Measurements from ENCODE around the gene ZDHHC14. TPM values are rescaled to one million over a fixed set of nuclear protein-coding genes. Genes with fewer than 3 reads are reported as not detected.

ZDHHC14 gene
- total and polyA plus RNA-seq, 2 experiments from 2014 or later = 3.0 to 7.4 TPM

DNA sequence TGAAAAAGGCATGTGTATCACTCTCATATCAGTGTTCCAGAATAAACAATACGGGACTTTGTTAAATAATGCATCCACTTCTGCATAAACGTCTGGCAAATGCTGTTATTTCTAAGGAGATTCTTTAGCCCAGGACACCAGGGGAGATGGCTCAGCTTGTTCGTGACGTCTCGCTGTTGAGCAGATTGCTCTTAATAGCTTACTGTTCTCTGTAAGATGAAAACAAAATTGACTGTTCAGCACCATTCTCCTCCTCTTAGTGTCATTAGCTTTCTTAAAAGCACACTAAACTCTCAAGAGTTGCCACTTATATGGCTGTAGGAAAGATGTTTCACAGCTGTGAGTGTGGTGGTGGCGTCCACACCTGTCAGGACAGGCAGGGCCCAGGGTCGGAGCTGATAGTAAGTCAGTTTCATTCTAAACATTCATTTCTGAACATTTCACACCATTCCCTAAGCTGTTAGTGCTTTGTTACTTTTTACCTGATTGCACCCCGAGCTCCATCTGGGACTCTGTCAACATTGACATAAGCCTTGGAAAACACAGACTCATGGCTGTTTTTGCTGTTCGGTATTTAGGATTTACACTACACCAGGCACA lies 132.1 kb downstream of the ZDHHC14 start (continued):
- TF ChIP-seq, protein P1, sequence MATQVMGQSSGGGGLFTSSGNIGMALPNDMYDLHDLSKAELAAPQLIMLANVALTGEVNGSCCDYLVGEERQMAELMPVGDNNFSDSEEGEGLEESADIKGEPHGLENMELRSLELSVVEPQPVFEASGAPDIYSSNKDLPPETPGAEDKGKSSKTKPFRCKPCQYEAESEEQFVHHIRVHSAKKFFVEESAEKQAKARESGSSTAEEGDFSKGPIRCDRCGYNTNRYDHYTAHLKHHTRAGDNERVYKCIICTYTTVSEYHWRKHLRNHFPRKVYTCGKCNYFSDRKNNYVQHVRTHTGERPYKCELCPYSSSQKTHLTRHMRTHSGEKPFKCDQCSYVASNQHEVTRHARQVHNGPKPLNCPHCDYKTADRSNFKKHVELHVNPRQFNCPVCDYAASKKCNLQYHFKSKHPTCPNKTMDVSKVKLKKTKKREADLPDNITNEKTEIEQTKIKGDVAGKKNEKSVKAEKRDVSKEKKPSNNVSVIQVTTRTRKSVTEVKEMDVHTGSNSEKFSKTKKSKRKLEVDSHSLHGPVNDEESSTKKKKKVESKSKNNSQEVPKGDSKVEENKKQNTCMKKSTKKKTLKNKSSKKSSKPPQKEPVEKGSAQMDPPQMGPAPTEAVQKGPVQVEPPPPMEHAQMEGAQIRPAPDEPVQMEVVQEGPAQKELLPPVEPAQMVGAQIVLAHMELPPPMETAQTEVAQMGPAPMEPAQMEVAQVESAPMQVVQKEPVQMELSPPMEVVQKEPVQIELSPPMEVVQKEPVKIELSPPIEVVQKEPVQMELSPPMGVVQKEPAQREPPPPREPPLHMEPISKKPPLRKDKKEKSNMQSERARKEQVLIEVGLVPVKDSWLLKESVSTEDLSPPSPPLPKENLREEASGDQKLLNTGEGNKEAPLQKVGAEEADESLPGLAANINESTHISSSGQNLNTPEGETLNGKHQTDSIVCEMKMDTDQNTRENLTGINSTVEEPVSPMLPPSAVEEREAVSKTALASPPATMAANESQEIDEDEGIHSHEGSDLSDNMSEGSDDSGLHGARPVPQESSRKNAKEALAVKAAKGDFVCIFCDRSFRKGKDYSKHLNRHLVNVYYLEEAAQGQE (IDR thresholded peaks at IDR 0.05; ENCODE audit: unreplicated experiment) = no peak

DNA sequence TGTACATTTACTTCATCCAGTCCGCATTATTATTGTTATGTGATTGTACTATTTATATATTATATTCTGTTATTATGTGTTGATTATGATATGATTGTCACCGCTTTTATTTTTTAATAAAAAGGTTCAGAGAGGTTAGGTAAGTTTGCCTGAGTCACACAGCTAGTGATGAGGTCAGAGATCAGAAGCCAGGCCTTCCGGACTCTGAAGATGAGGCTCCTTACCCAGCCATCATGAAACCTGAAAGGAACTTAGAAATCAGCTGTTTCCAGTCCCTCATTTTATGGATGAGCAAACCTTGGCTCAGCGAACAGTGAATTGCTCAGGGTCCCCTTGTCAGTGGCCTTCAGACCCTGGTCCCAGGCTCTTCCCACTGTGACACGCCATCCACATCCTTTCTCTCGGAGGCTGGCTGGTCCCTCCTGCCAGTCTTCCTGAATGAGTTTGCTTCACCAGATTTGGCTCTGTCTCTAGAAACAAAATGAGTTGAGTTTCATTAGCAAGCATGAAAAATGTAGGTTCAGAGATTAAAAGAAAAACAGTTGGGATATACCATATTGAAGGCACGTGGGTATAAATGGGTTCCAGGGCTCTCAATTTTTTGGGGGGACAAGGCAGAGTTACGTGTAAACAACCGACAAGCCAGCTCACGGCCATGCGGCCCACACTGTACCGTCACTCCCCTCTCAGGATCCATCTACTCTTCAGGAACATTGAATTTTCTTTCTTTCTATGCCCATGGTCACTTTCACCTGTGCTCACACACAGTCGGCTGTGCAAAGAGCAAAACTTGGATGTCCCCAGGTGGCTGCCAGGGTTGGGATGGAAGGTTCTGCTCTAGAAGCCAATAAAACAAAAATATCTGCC lies 132.9 kb downstream of the ZDHHC14 start:
- no peak overlapping the region for H2AFZ ChIP-seq
- no peak overlapping the region for H3K27ac ChIP-seq (ENCODE audit: low read depth)
- DNase-seq (ENCODE audit: low spot score) = no peak
- H4K20me1 ChIP-seq (replicated peaks; ENCODE audit: insufficient read depth) = no peaks in the 10 kb centered on the region
- no peaks in the 10 kb centered on the region for H3F3A ChIP-seq (replicated peaks; ENCODE audit: low read depth)
- H3K4me3 ChIP-seq = no peak overlapping the region
- H3K4me2 ChIP-seq = no peak overlapping the region
- Mint-ChIP-seq H3K27me3 (ENCODE audit: insufficient read depth, low read depth, poor library complexity) (peaks cover 10% of the 10 kb centered on the region), H3K4me3 (no peak overlapping the region), H3K9me3 (peaks cover 3% of the 10 kb centered on the region), H3K36me3 (ENCODE audit: low read depth) (peaks cover 7% of the 10 kb centered on the region; the same call in 2 of the 3 replicates), H3K27ac (no peak overlapping the region; the same call in 1 of the 2 replicates), H3K4me1 (peaks cover 21% of the 10 kb centered on the region)
- ATAC-seq = no peak
- peaks cover 13% of the 10 kb centered on the region for H3K4me1 ChIP-seq (ENCODE audit: insufficient read depth)
- H3K79me2 ChIP-seq (replicated peaks; ENCODE audit: insufficient read depth) = no peaks in the 10 kb centered on the region
- H3K9me2 ChIP-seq (ENCODE audit: insufficient read depth) = no peaks in the 10 kb centered on the region
- no peaks in the 10 kb centered on the region for H3K36me3 ChIP-seq (ENCODE audit: insufficient read depth)
- no peaks in the 10 kb centered on the region for H3K27me3 ChIP-seq (ENCODE audit: insufficient read depth)
- TF ChIP-seq JUNB (IDR thresholded peaks at IDR 0.05; ENCODE audit: unreplicated experiment) = no peak
- no peak for TF ChIP-seq NANOG (IDR thresholded peaks at IDR 0.05; ENCODE audit: borderline replicate concordance)
- TF ChIP-seq POLR2AphosphoS5 (IDR thresholded peaks at IDR 0.05; ENCODE audit: low read depth) = no peak
- TF ChIP-seq, protein P2, sequence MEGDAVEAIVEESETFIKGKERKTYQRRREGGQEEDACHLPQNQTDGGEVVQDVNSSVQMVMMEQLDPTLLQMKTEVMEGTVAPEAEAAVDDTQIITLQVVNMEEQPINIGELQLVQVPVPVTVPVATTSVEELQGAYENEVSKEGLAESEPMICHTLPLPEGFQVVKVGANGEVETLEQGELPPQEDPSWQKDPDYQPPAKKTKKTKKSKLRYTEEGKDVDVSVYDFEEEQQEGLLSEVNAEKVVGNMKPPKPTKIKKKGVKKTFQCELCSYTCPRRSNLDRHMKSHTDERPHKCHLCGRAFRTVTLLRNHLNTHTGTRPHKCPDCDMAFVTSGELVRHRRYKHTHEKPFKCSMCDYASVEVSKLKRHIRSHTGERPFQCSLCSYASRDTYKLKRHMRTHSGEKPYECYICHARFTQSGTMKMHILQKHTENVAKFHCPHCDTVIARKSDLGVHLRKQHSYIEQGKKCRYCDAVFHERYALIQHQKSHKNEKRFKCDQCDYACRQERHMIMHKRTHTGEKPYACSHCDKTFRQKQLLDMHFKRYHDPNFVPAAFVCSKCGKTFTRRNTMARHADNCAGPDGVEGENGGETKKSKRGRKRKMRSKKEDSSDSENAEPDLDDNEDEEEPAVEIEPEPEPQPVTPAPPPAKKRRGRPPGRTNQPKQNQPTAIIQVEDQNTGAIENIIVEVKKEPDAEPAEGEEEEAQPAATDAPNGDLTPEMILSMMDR (conservative IDR thresholded peaks at IDR 0.05; ENCODE audit: low read depth in 2 of 2) = no peak
- TF ChIP-seq ZNF114 (CRISPR knock-in tag; IDR thresholded peaks at IDR 0.05) = no peak
- TF ChIP-seq, protein P3, sequence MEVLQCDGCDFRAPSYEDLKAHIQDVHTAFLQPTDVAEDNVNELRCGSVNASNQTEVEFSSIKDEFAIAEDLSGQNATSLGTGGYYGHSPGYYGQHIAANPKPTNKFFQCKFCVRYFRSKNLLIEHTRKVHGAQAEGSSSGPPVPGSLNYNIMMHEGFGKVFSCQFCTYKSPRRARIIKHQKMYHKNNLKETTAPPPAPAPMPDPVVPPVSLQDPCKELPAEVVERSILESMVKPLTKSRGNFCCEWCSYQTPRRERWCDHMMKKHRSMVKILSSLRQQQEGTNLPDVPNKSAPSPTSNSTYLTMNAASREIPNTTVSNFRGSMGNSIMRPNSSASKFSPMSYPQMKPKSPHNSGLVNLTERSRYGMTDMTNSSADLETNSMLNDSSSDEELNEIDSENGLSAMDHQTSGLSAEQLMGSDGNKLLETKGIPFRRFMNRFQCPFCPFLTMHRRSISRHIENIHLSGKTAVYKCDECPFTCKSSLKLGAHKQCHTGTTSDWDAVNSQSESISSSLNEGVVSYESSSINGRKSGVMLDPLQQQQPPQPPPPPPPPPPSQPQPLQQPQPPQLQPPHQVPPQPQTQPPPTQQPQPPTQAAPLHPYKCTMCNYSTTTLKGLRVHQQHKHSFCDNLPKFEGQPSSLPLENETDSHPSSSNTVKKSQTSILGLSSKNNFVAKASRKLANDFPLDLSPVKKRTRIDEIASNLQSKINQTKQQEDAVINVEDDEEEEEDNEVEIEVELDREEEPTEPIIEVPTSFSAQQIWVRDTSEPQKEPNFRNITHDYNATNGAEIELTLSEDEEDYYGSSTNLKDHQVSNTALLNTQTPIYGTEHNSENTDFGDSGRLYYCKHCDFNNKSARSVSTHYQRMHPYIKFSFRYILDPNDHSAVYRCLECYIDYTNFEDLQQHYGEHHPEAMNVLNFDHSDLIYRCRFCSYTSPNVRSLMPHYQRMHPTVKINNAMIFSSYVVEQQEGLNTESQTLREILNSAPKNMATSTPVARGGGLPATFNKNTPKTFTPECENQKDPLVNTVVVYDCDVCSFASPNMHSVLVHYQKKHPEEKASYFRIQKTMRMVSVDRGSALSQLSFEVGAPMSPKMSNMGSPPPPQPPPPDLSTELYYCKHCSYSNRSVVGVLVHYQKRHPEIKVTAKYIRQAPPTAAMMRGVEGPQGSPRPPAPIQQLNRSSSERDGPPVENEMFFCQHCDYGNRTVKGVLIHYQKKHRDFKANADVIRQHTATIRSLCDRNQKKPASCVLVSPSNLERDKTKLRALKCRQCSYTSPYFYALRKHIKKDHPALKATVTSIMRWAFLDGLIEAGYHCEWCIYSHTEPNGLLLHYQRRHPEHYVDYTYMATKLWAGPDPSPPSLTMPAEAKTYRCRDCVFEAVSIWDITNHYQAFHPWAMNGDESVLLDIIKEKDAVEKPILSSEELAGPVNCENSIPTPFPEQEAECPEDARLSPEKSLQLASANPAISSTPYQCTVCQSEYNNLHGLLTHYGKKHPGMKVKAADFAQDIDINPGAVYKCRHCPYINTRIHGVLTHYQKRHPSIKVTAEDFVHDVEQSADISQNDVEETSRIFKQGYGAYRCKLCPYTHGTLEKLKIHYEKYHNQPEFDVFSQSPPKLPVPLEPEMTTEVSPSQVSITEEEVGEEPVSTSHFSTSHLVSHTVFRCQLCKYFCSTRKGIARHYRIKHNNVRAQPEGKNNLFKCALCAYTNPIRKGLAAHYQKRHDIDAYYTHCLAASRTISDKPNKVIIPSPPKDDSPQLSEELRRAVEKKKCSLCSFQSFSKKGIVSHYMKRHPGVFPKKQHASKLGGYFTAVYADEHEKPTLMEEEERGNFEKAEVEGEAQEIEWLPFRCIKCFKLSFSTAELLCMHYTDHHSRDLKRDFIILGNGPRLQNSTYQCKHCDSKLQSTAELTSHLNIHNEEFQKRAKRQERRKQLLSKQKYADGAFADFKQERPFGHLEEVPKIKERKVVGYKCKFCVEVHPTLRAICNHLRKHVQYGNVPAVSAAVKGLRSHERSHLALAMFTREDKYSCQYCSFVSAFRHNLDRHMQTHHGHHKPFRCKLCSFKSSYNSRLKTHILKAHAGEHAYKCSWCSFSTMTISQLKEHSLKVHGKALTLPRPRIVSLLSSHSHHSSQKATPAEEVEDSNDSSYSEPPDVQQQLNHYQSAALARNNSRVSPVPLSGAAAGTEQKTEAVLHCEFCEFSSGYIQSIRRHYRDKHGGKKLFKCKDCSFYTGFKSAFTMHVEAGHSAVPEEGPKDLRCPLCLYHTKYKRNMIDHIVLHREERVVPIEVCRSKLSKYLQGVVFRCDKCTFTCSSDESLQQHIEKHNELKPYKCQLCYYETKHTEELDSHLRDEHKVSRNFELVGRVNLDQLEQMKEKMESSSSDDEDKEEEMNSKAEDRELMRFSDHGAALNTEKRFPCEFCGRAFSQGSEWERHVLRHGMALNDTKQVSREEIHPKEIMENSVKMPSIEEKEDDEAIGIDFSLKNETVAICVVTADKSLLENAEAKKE (CRISPR knock-in tag; IDR thresholded peaks at IDR 0.05) = no peak
- TF ChIP-seq ZNF331 (CRISPR knock-in tag; IDR thresholded peaks at IDR 0.05; ENCODE audit: low read depth) = no peak
- TF ChIP-seq EZH2 (IDR thresholded peaks at IDR 0.05; ENCODE audit: low read depth, unreplicated experiment) = no peak
- TF ChIP-seq STAT1 (IDR thresholded peaks at IDR 0.05; ENCODE audit: unreplicated experiment) = no peak
- no peak for TF ChIP-seq ETS1 (IDR thresholded peaks at IDR 0.05)
